GM23338 (cell line): Measurements from ENCODE around the gene SLC26A6. TPM values are rescaled to one million over a fixed set of nuclear protein-coding genes. Genes with fewer than 3 reads are reported as not detected.

Experiments used
- ATAC-seq: fragments of 200-7000 bp; cut with Tn5 transposase; 3 replicates; pipeline ENCODE4 v1.9.1; 2020
- DNase-seq: peaks from one replicate; pipeline ENCODE4 v3.0.0-alpha.2; 2015; ENCODE audit warnings: low spot score
- H2AFZ ChIP-seq: fragments of 200-600 bp; sonication (generic); 2 replicates; pipeline ENCODE4 v1.8.0; 2016; ENCODE audit warnings: antibody characterized with exemption, mild to moderate bottlenecking, moderate library complexity
- H3F3A ChIP-seq: fragments of 200-600 bp; sonication (generic); replicated peaks from 2 replicates; pipeline ENCODE4 v1.8.0; 2017; ENCODE audit warnings: antibody characterized with exemption, mixed run types, low read depth
- H3K27ac ChIP-seq: fragments of 200-600 bp; sonication (generic); 2 replicates; pipeline ENCODE4 v1.6.1; 2016; ENCODE audit warnings: low read depth
- H3K27me3 ChIP-seq: fragments of 200-600 bp; sonication (generic); 2 replicates; pipeline ENCODE4 v1.8.0; 2016; ENCODE audit warnings: mild to moderate bottlenecking, mixed run types, moderate library complexity; ENCODE audit not compliant: insufficient read depth
- H3K36me3 ChIP-seq: fragments of 200-600 bp; sonication (generic); 2 replicates; pipeline ENCODE4 v1.8.0; 2016; ENCODE audit warnings: mild to moderate bottlenecking; ENCODE audit not compliant: insufficient read depth
- H3K4me1 ChIP-seq: fragments of 200-600 bp; sonication (generic); 2 replicates; pipeline ENCODE4 v1.8.0; 2016; ENCODE audit warnings: mild to moderate bottlenecking, moderate library complexity; ENCODE audit not compliant: insufficient read depth
- H3K4me2 ChIP-seq: fragments of 200-600 bp; sonication (generic); 2 replicates; pipeline ENCODE4 v1.7.1; 2017; ENCODE audit warnings: mixed run types
- H3K4me3 ChIP-seq: fragments of 200-600 bp; sonication (generic); 2 replicates; pipeline ENCODE4 v1.6.1; 2016; ENCODE audit warnings: mixed run types
- H3K79me2 ChIP-seq: fragments of 200-600 bp; sonication (generic); replicated peaks from 2 replicates; pipeline ENCODE4 v1.8.0; 2017; ENCODE audit warnings: mild to moderate bottlenecking; ENCODE audit not compliant: insufficient read depth
- H3K9me2 ChIP-seq: fragments of 200-600 bp; sonication (generic); 2 replicates; pipeline ENCODE4 v1.8.0; 2017; ENCODE audit not compliant: insufficient read depth
- H4K20me1 ChIP-seq: fragments of 200-600 bp; sonication (generic); replicated peaks from 2 replicates; pipeline ENCODE4 v1.8.0; 2017; ENCODE audit warnings: mild to moderate bottlenecking; ENCODE audit not compliant: insufficient read depth
- H3K27ac Mint-ChIP-seq: 2 replicates; pipeline ENCODE4 v1.8.0; 2020; ENCODE audit warnings: inconsistent platforms, mild to moderate bottlenecking, moderate library complexity, mixed read lengths
- H3K27me3 Mint-ChIP-seq: 3 replicates; pipeline ENCODE4 v1.8.0; 2022; ENCODE audit warnings: low read depth, mild to moderate bottlenecking, moderate library complexity, mixed read lengths, inconsistent platforms; ENCODE audit not compliant: insufficient read depth, poor library complexity
- H3K36me3 Mint-ChIP-seq: 3 replicates; pipeline ENCODE4 v1.8.0; 2021; ENCODE audit warnings: low read depth, mild to moderate bottlenecking, inconsistent platforms, moderate library complexity, mixed read lengths
- H3K4me1 Mint-ChIP-seq: 3 replicates; pipeline ENCODE4 v1.8.0; 2020; ENCODE audit warnings: mild to moderate bottlenecking, inconsistent platforms, mixed read lengths
- H3K4me3 Mint-ChIP-seq: 3 replicates; pipeline ENCODE4 v1.8.0; 2021; ENCODE audit warnings: moderate library complexity, mild to moderate bottlenecking, inconsistent platforms, mixed read lengths
- H3K9me3 Mint-ChIP-seq: 3 replicates; pipeline ENCODE4 v1.8.0; 2020; ENCODE audit warnings: moderate library complexity, mild to moderate bottlenecking, inconsistent platforms, mixed read lengths
- EZH2 ChIP-seq: fragments of 200-600 bp; sonication (generic); IDR thresholded peaks from one replicate; pipeline ENCODE4 v1.8.0; 2017; ENCODE audit warnings: antibody characterized with exemption, mild to moderate bottlenecking, low read depth; ENCODE audit not compliant: unreplicated experiment
- NANOG ChIP-seq: IDR thresholded peaks from 2 replicates; pipeline ENCODE4 v1.6.1; 2016; ENCODE audit warnings: antibody characterized with exemption, borderline replicate concordance
- REST ChIP-seq: IDR thresholded peaks from one replicate; pipeline ENCODE4 v1.6.1; 2018; ENCODE audit warnings: antibody characterized with exemption; ENCODE audit not compliant: unreplicated experiment
- STAT1 ChIP-seq: IDR thresholded peaks from one replicate; pipeline ENCODE4 v1.6.1; 2016; ENCODE audit warnings: antibody characterized with exemption; ENCODE audit not compliant: unreplicated experiment
- ZNF114 ChIP-seq: fragments of 250-450 bp; sonication (Bioruptor Pico); IDR thresholded peaks from 2 replicates; pipeline ENCODE4 v1.5.0; 2020; ENCODE audit warnings: mild to moderate bottlenecking, moderate library complexity
- ZNF462 ChIP-seq: fragments of 250-450 bp; sonication (Bioruptor Pico); IDR thresholded peaks from 2 replicates; pipeline ENCODE4 v1.5.0; 2020; ENCODE audit warnings: mild to moderate bottlenecking, moderate library complexity
- polyA plus RNA-seq: library from polyadenylated mRNA; unstranded; fragments of >200 nt; fragmentation: Nextera tagmentation; extraction: Ambion mirVana; gene quantifications from 2 replicates; pipeline ENCODE4 v1.2.1, GENCODE V29; 2016
- total RNA-seq: library from RNA; depleted of rRNA; stranded (reverse); fragments of >200 nt; shearing (Covaris generic); gene quantifications from 2 replicates; pipeline ENCODE4 v1.2.3, GENCODE V29; 2014

Gene SLC26A6
- total and polyA plus RNA-seq, 2 experiments from 2014 or later: 34.3 to 96.4 TPM

GRCh38 chr3:48674505-48674904 is 39.2 kb upstream of the SLC26A6 start:
- Mint-ChIP-seq H3K4me3 (no peak overlapping the region), H3K9me3 (no peaks in the 10 kb centered on the region), H3K36me3 (peaks cover 57% of the 10 kb centered on the region), H3K4me1 (no peaks in the 10 kb centered on the region), H3K27me3 (peaks cover 11% of the 10 kb centered on the region), H3K27ac (no peak overlapping the region)
- no peak overlapping the region for H3K4me3 ChIP-seq
- no peaks in the 10 kb centered on the region for H3K4me1 ChIP-seq
- no peaks in the 10 kb centered on the region for H3K36me3 ChIP-seq
- H4K20me1 ChIP-seq: peaks cover under 1% of the 10 kb centered on the region; the same call in 1 of the 2 replicates
- no peaks in the 10 kb centered on the region for H3K27me3 ChIP-seq
- no peaks in the 10 kb centered on the region for H3F3A ChIP-seq
- no peak overlapping the region for H2AFZ ChIP-seq
- TF ChIP-seq NANOG: no peak
- TF ChIP-seq ZNF462 (CRISPR knock-in tag): no peak
- TF ChIP-seq STAT1: no peak
- TF ChIP-seq REST: no peak
- no peak for TF ChIP-seq ZNF114 (CRISPR knock-in tag)
- TF ChIP-seq EZH2: no peak
- ATAC-seq: no peak
- H3K27ac ChIP-seq: no peak overlapping the region
- H3K4me2 ChIP-seq: no peak overlapping the region
- no peaks in the 10 kb centered on the region for H3K79me2 ChIP-seq
- H3K9me2 ChIP-seq: no peaks in the 10 kb centered on the region
- no peak for DNase-seq
